Upper lobe of left lung (tissue), 6 donors: Measurements from ENCODE around the gene ZNF654. TPM values are rescaled to one million over a fixed set of nuclear protein-coding genes. Genes with fewer than 3 reads are reported as not detected.

Experiments
- ATAC-seq, 2 donors: fragments of 200-7000 bp; cut with Tn5 transposase; one replicate each; pipeline ENCODE4 v1.9.1; 2022; ENCODE audit warnings: mild to moderate bottlenecking in 2 of 2, moderate library complexity in 2 of 2; ENCODE audit not compliant: low FRiP score in 2 of 2
- DNase-seq, 2 donors: peaks; one replicate each; pipeline ENCODE4 v3.0.0-alpha.2; 2019 to 2020
- H3K27ac ChIP-seq, 4 donors: fragments of 200-600 bp; sonication (generic); one replicate each; pipeline ENCODE4 v1.5.1; 2016 to 2019
- H3K27me3 ChIP-seq, 4 donors: fragments of 200-600 bp; sonication (generic); one replicate each; pipeline ENCODE4 v1.5.1; 2017 to 2019
- H3K36me3 ChIP-seq, 4 donors: fragments of 200-600 bp; sonication (generic); one replicate each; pipeline ENCODE4 v1.5.1; 2016 to 2019
- H3K4me1 ChIP-seq, 4 donors: fragments of 200-600 bp; sonication (generic); one replicate each; pipeline ENCODE4 v1.5.1; 2018 to 2019
- H3K4me3 ChIP-seq, 4 donors: fragments of 200-600 bp; sonication (generic); one replicate each; pipeline ENCODE4 v1.5.1; 2017 to 2019; ENCODE audit warnings: mild to moderate bottlenecking in 2 of 4, moderate library complexity in 1 of 4
- H3K9me3 ChIP-seq, 4 donors: fragments of 200-600 bp; sonication (generic); one replicate each; pipeline ENCODE4 v1.5.1; 2018 to 2019
- EP300 ChIP-seq, 4 donors: sonication (generic); formaldehyde crosslinking; IDR thresholded peaks; one replicate each; pipeline ENCODE4 v1.5.1; 2017; ENCODE audit warnings: antibody characterized with exemption in 4 of 4, control low read depth in 2 of 4
- POLR2A ChIP-seq, 4 donors: fragments of 450-650 bp; IDR thresholded peaks; one replicate each; pipeline ENCODE4 v1.5.1; 2016 to 2017; ENCODE audit warnings: antibody characterized with exemption in 4 of 4, mild to moderate bottlenecking in 2 of 4
- POLR2AphosphoS5 ChIP-seq, 2 donors: sonication (generic); formaldehyde crosslinking; IDR thresholded peaks; one replicate each; pipeline ENCODE4 v1.5.1; 2017; ENCODE audit warnings: antibody characterized with exemption in 2 of 2
- WGBS, 2 donors: methylation state at CpG; one replicate each; pipeline ENCODE4 v1.1.5; 2017 to 2018; 5-methylcytosine and 5-hydroxymethylcytosine counted together
- total RNA-seq, 6 donors: library from RNA; depleted of rRNA in 4 of 6; stranded (reverse); fragments of >200 nt in 4 of 6; gene quantifications; one replicate each; pipeline versions ENCODE4 v1.1.0 to v1.2.1, GENCODE V29; 2016 to 2021
- TF ChIP-seq, protein P1 (sequence below), 6 experiments: fragments of 450-650 bp in 4 of 6; fragments of 200-600 bp in 2 of 6; sonication (generic) in 2 of 6; IDR thresholded peaks; one replicate each; pipeline ENCODE4 v1.5.1; 2016 to 2019; ENCODE audit warnings: antibody characterized with exemption in 6 of 6
- donor health status: DM: no; HTN: no; CAD: no; lungs with moderate emphysema.
- donor health status: DM: no; HTN: yes; CAD: no; lungs with severe emphysema.

Gene ZNF654
- total RNA-seq, 6 donors from 2014 or later, result 4.9 to 21.4 (median 13.8) TPM

DNA sequence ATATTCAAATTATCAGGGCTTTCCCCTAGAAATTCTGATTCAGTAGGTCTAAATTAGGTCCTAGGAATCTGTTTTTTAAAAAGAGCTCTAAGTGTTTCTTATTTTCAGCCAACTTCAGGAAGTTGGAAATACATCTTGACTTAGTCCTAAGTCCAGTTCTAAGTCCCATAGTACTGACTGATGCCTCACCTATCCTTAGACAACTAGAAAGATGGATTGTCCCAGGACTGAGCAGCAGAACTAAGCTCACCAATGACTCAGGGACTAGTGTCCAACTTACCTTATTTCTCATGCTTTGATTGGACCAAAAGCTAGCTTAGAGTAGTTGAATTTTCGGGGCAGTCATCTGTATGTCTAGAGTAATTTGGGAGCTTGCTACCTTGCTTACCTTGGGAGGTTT lies 64.5 kb downstream of the ZNF654 start:
- WGBS, 2 donors, result 95 to 100% methylated on average over 1 of the region's 1 CpG

DNA sequence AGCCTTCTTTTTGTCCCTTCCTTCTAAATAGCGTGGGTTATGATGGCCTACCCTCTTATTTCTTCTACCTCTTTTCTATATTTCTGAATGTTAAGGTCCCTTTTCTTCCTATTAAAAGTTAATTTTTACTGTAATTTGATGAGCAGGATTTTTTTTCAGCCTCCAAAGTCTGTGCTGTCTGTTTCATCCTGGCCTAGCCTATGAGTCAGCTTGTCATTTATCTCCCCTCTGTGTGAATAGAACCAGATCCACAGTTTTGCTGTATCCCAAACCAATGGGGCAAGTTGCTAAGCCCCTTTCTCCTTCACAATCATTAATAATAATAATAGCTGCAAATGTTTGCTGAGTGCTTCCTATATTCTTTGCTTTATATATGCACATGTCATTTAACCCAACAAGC lies 72.6 kb downstream of the ZNF654 start:
- Histone ChIP-seq H3K9me3 (no peaks in the 10 kb centered on the region), H3K36me3 (peaks cover 2 to 30% (median 10%) of the 10 kb centered on the region in 4 donors), H3K4me1 (no peaks in the 10 kb centered on the region), H3K27ac (no peak overlapping the region), H3K27me3 (no peaks in the 10 kb centered on the region), H3K4me3 (no peak overlapping the region)
- no peak for ATAC-seq
- TF ChIP-seq POLR2AphosphoS5 (IDR thresholded peaks at IDR 0.05) (no peak), EP300 (IDR thresholded peaks at IDR 0.05) (no peak), POLR2A (IDR thresholded peaks at IDR 0.05) (no peak)
- TF ChIP-seq, protein P1, sequence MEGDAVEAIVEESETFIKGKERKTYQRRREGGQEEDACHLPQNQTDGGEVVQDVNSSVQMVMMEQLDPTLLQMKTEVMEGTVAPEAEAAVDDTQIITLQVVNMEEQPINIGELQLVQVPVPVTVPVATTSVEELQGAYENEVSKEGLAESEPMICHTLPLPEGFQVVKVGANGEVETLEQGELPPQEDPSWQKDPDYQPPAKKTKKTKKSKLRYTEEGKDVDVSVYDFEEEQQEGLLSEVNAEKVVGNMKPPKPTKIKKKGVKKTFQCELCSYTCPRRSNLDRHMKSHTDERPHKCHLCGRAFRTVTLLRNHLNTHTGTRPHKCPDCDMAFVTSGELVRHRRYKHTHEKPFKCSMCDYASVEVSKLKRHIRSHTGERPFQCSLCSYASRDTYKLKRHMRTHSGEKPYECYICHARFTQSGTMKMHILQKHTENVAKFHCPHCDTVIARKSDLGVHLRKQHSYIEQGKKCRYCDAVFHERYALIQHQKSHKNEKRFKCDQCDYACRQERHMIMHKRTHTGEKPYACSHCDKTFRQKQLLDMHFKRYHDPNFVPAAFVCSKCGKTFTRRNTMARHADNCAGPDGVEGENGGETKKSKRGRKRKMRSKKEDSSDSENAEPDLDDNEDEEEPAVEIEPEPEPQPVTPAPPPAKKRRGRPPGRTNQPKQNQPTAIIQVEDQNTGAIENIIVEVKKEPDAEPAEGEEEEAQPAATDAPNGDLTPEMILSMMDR (IDR thresholded peaks at IDR 0.05), result no peak
- no peak for DNase-seq
- WGBS, 2 donors, result 94 to 97% methylated on average over 1 of the region's 1 CpG

More for the DNA sequence above, 64.5 kb downstream of the ZNF654 start:
- DNase-seq (no peak), ATAC-seq (no peak)
- TF ChIP-seq EP300 (IDR thresholded peaks at IDR 0.05), result no peak
- no peak for TF ChIP-seq POLR2A (IDR thresholded peaks at IDR 0.05)
- TF ChIP-seq POLR2AphosphoS5 (IDR thresholded peaks at IDR 0.05), result no peak
- TF ChIP-seq, protein P1 (IDR thresholded peaks at IDR 0.05), result no peak
- no peaks in the 10 kb centered on the region for H3K27me3 ChIP-seq
- H3K4me3 ChIP-seq, result no peak overlapping the region
- H3K4me1 ChIP-seq, result peaks cover 0 to 4% (median 0%) of the 10 kb centered on the region in 4 donors
- no peak overlapping the region for H3K27ac ChIP-seq
- no peaks in the 10 kb centered on the region for H3K9me3 ChIP-seq
- no peaks in the 10 kb centered on the region for H3K36me3 ChIP-seq

DNA sequence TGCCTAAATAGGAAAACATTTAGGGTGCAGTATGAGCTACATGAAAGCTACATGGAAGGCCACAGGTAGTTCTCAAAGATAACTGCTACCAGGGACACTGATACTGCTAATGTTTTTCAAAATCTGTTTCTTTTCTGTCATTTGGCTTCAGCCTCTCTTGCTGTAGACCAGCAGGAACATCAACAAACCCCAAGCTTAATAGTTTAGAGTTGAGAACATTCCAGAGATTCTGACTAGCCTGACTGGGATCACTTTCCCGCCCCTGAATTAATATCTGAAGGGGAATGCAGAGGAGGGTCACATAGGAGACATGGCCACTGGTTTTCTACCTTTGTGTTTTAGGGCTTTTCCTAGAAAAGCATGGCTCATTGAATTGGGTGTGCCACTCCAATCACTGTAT lies 73.8 kb downstream of the ZNF654 start:
- no peaks in the 10 kb centered on the region for H3K9me3 ChIP-seq
- H3K27ac ChIP-seq, result no peak overlapping the region
- ATAC-seq, result no peak
- WGBS, 2 donors, result 96 to 100% methylated on average over 1 of the region's 1 CpG
- TF ChIP-seq POLR2AphosphoS5 (IDR thresholded peaks at IDR 0.05) (no peak), EP300 (IDR thresholded peaks at IDR 0.05) (no peak), POLR2A (IDR thresholded peaks at IDR 0.05) (no peak)
- TF ChIP-seq, protein P1 (IDR thresholded peaks at IDR 0.05), result no peak
- no peak overlapping the region for H3K4me3 ChIP-seq
- no peaks in the 10 kb centered on the region for H3K27me3 ChIP-seq
- H3K36me3 ChIP-seq, result peaks cover 2 to 37% (median 10%) of the 10 kb centered on the region in 4 donors
- no peaks in the 10 kb centered on the region for H3K4me1 ChIP-seq
- DNase-seq, result no peak

DNA sequence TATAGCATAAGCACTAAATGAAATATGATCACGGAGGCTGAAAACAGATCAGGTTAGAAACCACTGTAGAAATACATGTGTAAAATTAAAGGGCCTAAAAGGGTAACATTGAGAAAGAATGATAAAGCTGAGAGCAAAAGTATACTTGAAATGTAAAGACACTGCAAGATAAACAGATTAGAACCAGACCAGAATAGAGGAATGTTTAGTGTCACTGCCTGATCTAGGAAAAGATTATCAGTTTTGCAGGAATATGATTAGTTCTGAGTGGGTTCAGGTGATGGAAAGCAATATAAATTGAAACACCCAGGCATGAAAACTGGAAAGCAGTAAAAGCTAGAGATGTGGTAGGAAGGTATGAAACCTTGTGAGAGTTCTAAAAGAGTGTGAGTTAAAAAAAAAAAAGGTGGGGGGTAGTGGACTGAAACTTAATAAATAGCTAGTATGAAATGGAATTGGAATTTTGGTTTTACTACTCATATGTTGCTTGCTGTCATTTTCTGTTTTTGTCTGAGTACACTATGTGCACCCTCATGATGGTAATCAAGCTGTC lies 74.7 kb downstream of the ZNF654 start:
- Histone ChIP-seq H3K9me3 (no peaks in the 10 kb centered on the region), H3K27ac (no peak overlapping the region), H3K4me1 (no peaks in the 10 kb centered on the region), H3K4me3 (no peak overlapping the region), H3K36me3 (peaks cover 2 to 45% (median 11%) of the 10 kb centered on the region in 4 donors), H3K27me3 (no peaks in the 10 kb centered on the region)
- 3 to 51% methylated on average over 1 of the region's 1 CpG for WGBS, 2 donors
- TF ChIP-seq, protein P1 (IDR thresholded peaks at IDR 0.05), result no peak
- no peak for TF ChIP-seq POLR2AphosphoS5 (IDR thresholded peaks at IDR 0.05)
- TF ChIP-seq POLR2A (IDR thresholded peaks at IDR 0.05), result no peak
- TF ChIP-seq EP300 (IDR thresholded peaks at IDR 0.05), result no peak
- no peak for ATAC-seq
- no peak for DNase-seq

DNA sequence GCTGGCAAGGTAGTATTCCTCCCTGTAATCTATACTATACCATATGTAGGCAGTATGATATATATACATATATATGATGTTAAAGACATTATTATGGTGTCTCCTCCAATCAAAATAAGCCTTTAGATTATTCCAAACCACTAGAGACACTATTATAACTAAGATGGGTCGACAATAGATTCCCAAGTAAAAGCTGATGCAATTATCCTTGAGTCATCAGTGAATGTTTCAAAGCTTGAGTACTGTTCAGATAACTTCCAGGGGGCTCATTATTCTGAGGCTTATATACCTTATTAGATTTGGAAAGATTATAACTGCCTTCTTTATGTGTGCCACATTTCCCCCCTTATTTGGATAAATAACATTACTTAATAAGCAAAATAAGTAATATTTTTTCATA lies 78.8 kb downstream of the ZNF654 start:
- Histone ChIP-seq H3K4me1 (no peaks in the 10 kb centered on the region), H3K9me3 (no peaks in the 10 kb centered on the region), H3K4me3 (no peak overlapping the region), H3K27ac (no peak overlapping the region), H3K36me3 (peaks cover 14 to 65% (median 19%) of the 10 kb centered on the region in 4 donors), H3K27me3 (no peaks in the 10 kb centered on the region)
- DNase-seq, result no peak
- no peak for ATAC-seq
- TF ChIP-seq POLR2A (IDR thresholded peaks at IDR 0.05), result no peak
- no peak for TF ChIP-seq POLR2AphosphoS5 (IDR thresholded peaks at IDR 0.05)
- TF ChIP-seq EP300 (IDR thresholded peaks at IDR 0.05), result no peak
- TF ChIP-seq, protein P1 (IDR thresholded peaks at IDR 0.05), result no peak
- WGBS, 2 donors, result 91 to 92% methylated on average over 1 of the region's 1 CpG
